ENCODE measurements around the gene DNAJB5.

DNAJB5 gene

GRCh38 chr9:34985311-34985899, 4.1 kb upstream of the DNAJB5 start:
- peak; percentile 5 for DNase-seq

GRCh38 chr9:34986540-34987047, 3.0 kb upstream of the DNAJB5 start:
- DNase-seq = peak; percentile 3

- DNase-seq = peak; percentile 39
Measured at GRCh38 chr9:34987160-34987901, 2.2 kb upstream of the DNAJB5 start.

- DNase-seq = no peak
Measured at GRCh38 chr9:34988218-34989002, 1.1 kb upstream of the DNAJB5 start.

GRCh38 chr9:34989946-34990635, 546 bp downstream of the DNAJB5 start:
- peak; percentile 27 for DNase-seq

GRCh38 chr9:34990908-34991606, 1.5 kb downstream of the DNAJB5 start:
- DNase-seq = no peak

- no peak for DNase-seq
Measured at GRCh38 chr9:34991607-34992375, 2.2 kb downstream of the DNAJB5 start.

GRCh38 chr9:34992376-34992951, 2.9 kb downstream of the DNAJB5 start:
- no peak for DNase-seq

GRCh38 chr9:34993502-34994259, 4.1 kb downstream of the DNAJB5 start:
- no peak for DNase-seq

- DNase-seq = no peak
Measured at GRCh38 chr9:34994260-34994899, 4.8 kb downstream of the DNAJB5 start.

- DNase-seq = no peak
Measured at GRCh38 chr9:34994900-34995669, 5.5 kb downstream of the DNAJB5 start.

- no peak for DNase-seq
Measured at GRCh38 chr9:34995670-34996060, 6.1 kb downstream of the DNAJB5 start.

- DNase-seq = no peak
Measured at GRCh38 chr9:34996181-34996904, 6.8 kb downstream of the DNAJB5 start.

GRCh38 chr9:34996905-34997279, 7.3 kb downstream of the DNAJB5 start:
- DNase-seq = no peak

GRCh38 chr9:34997379-34997781, 7.8 kb downstream of the DNAJB5 start:
- DNase-seq = no peak

GRCh38 chr9:34998266-34998665, 8.7 kb downstream of the DNAJB5 start:
- DNase-seq = no peak

- no peak for DNase-seq
Measured at GRCh38 chr9:34999576-34999975, 10.0 kb downstream of the DNAJB5 start.

GRCh38 chr9:35000535-35001284, 11.2 kb downstream of the DNAJB5 start:
- no peak for DNase-seq

All from NCI-H774 (cell line).